GM12878 (cell line): Measurements from ENCODE around the gene VPS52. TPM values are rescaled to one million over a fixed set of nuclear protein-coding genes. Genes with fewer than 3 reads are reported as not detected.
A peak's percentile ranks its signal among the peaks of the same experiment; 100 is the strongest.

Source experiments
- ATF2 ChIP-seq: IDR thresholded peaks from 2 replicates; pipeline ENCODE4 v1.6.1; 2012; ENCODE audit warnings: low read length, inconsistent platforms
- BCL11A ChIP-seq: IDR thresholded peaks from 2 replicates; pipeline ENCODE4 v1.6.1; 2011; ENCODE audit warnings: low read depth, low read length
- CBX3 ChIP-seq: fragments of 200-600 bp; sonication (generic); IDR thresholded peaks from 2 replicates; pipeline ENCODE4 v1.6.1; 2016; ENCODE audit warnings: low read depth, borderline replicate concordance
- CHD1 ChIP-seq: IDR thresholded peaks from 2 replicates; pipeline ENCODE4 v1.6.1; 2012; ENCODE audit warnings: low read depth, low read length, improper control_type of control experiment
- CTCF ChIP-seq, 3 experiments: IDR thresholded peaks in 2 of 3; conservative IDR thresholded peaks in 1 of 3; 2 replicates each; pipeline ENCODE4 v1.5.1; 2011; ENCODE audit warnings: low read depth in 3 of 3, low read length in 3 of 3, mild to moderate bottlenecking in 3 of 3, control low read depth in 2 of 3, moderate library complexity in 2 of 3, inconsistent platforms in 1 of 3, mixed read lengths in 1 of 3; ENCODE audit not compliant: control insufficient read depth in 2 of 3, insufficient read depth in 1 of 3; ENCODE audit errors: extremely low read depth in 1 of 3
- DPF2 ChIP-seq: fragments of 450-650 bp; IDR thresholded peaks from 2 replicates; pipeline ENCODE4 v1.6.1; 2017; ENCODE audit warnings: mild to moderate bottlenecking
- FOXK2 ChIP-seq: fragments of 450-650 bp; IDR thresholded peaks from 2 replicates; pipeline ENCODE4 v1.6.1; 2017; ENCODE audit warnings: mild to moderate bottlenecking, moderate library complexity
- HCFC1 ChIP-seq: fragments of 150-350 bp; IDR thresholded peaks from 2 replicates; pipeline ENCODE4 v1.6.1; 2014; ENCODE audit warnings: low read length
- HDGF ChIP-seq: fragments of 450-650 bp; IDR thresholded peaks from 2 replicates; pipeline ENCODE4 v1.6.1; 2016; ENCODE audit warnings: antibody characterized with exemption
- IKZF2 ChIP-seq, 2 experiments: fragments of 450-650 bp; IDR thresholded peaks; 2 replicates each; pipeline ENCODE4 v1.6.1; 2017; ENCODE audit warnings: mild to moderate bottlenecking in 2 of 2, moderate library complexity in 2 of 2
- MAX ChIP-seq: IDR thresholded peaks from 2 replicates; pipeline ENCODE4 v1.6.1; 2012; ENCODE audit warnings: low read depth, low read length, improper control_type of control experiment
- MEF2A ChIP-seq: IDR thresholded peaks from 2 replicates; pipeline ENCODE4 v1.6.1; 2011; ENCODE audit warnings: low read depth, mild to moderate bottlenecking, low read length, moderate library complexity; ENCODE audit not compliant: insufficient read depth
- NFYB ChIP-seq: IDR thresholded peaks from 2 replicates; pipeline ENCODE4 v1.6.1; 2011; ENCODE audit warnings: low read depth, mild to moderate bottlenecking, low read length, improper control_type of control experiment, moderate library complexity; ENCODE audit not compliant: insufficient read depth
- NKRF ChIP-seq: fragments of 450-650 bp; conservative IDR thresholded peaks from 2 replicates; pipeline ENCODE4 v1.6.1; 2017; ENCODE audit warnings: mild to moderate bottlenecking, moderate library complexity
- NR2C1 ChIP-seq: fragments of 450-650 bp; IDR thresholded peaks from 2 replicates; pipeline ENCODE4 v1.6.1; 2017; ENCODE audit warnings: antibody characterized with exemption, mild to moderate bottlenecking, moderate library complexity
- NRF1 ChIP-seq: conservative IDR thresholded peaks from 2 replicates; pipeline ENCODE4 v1.6.1; 2011; ENCODE audit warnings: mild to moderate bottlenecking, low read depth, low read length, improper control_type of control experiment
- PAX5 ChIP-seq: IDR thresholded peaks from 2 replicates; pipeline ENCODE4 v1.6.1; 2011; ENCODE audit warnings: low read depth, low read length, borderline replicate concordance
- SMC3 ChIP-seq: IDR thresholded peaks from 2 replicates; pipeline ENCODE4 v1.6.1; 2011; ENCODE audit warnings: low read length, improper control_type of control experiment, borderline replicate concordance
- SP1 ChIP-seq: IDR thresholded peaks from one replicate; pipeline ENCODE4 v1.6.1; 2011; ENCODE audit warnings: low read depth, low read length
- SREBF2 ChIP-seq: IDR thresholded peaks from 2 replicates; pipeline ENCODE4 v1.6.1; 2012; ENCODE audit warnings: mild to moderate bottlenecking, low read length
- SRF ChIP-seq, 2 experiments: IDR thresholded peaks; 2 replicates each; pipeline ENCODE4 v1.6.1; 2011; ENCODE audit warnings: low read depth in 2 of 2, low read length in 2 of 2, mild to moderate bottlenecking in 1 of 2, moderate library complexity in 1 of 2
- SUPT20H ChIP-seq: IDR thresholded peaks from 2 replicates; pipeline ENCODE4 v1.6.1; 2011; ENCODE audit warnings: low read depth, mild to moderate bottlenecking, low read length, moderate library complexity, borderline replicate concordance; ENCODE audit not compliant: control insufficient read depth
- YBX1 ChIP-seq: fragments of 450-650 bp; IDR thresholded peaks from 2 replicates; pipeline ENCODE4 v1.6.1; 2016; ENCODE audit warnings: antibody characterized with exemption
- ZNF217 ChIP-seq: fragments of 450-650 bp; IDR thresholded peaks from 2 replicates; pipeline ENCODE4 v1.6.1; 2017; ENCODE audit warnings: antibody characterized with exemption, mild to moderate bottlenecking
- ZNF24 ChIP-seq: fragments of 450-650 bp; IDR thresholded peaks from 2 replicates; pipeline ENCODE4 v1.6.1; 2017; ENCODE audit warnings: antibody characterized with exemption, mild to moderate bottlenecking
- ZNF384 ChIP-seq: IDR thresholded peaks from 2 replicates; pipeline ENCODE4 v1.6.1; 2012; ENCODE audit warnings: low read depth, mild to moderate bottlenecking, low read length, improper control_type of control experiment, borderline replicate concordance
- ZZZ3 ChIP-seq: IDR thresholded peaks from 2 replicates; pipeline ENCODE4 v1.6.1; 2011; ENCODE audit warnings: low read depth; ENCODE audit not compliant: control insufficient read depth, insufficient read length
- polyA plus RNA-seq, 11 experiments: library from polyadenylated mRNA; depleted of rRNA in 4 of 11; unstranded in 6 of 11; stranded (reverse) in 5 of 11; fragments of >200 nt; fragmentation: Nextera tagmentation in 4 of 11; fragmentation: Illumina TruSeq in 1 of 11; extraction: Ambion mirVana in 4 of 11; extraction: Trizol in 1 of 11; gene quantifications; 1 replicate in 1 of 11; 2 replicates in 10 of 11; pipeline versions ENCODE4 v1.2.1 to v1.2.3, GENCODE V29; 2011 to 2016; ENCODE audit warnings: inconsistent platforms in 2 of 11, missing spikeins in 2 of 11, low read depth in 1 of 11
- total RNA-seq, 4 experiments: library from RNA; depleted of rRNA in 3 of 4; stranded (reverse); fragments of >200 nt in 3 of 4; fragmentation: Illumina TruSeq in 1 of 4; extraction: Trizol in 1 of 4; gene quantifications; 2 replicates each; pipeline versions ENCODE4 v1.2.1 to v1.2.3, GENCODE V29; 2013 to 2021

The VPS52 gene
- total and polyA plus RNA-seq, 10 of the 15 experiments (the other 5 are each of a cell fraction or from before 2014, with no cell fraction given) = 11.3 to 52.7 (median 36.7) TPM

DNA sequence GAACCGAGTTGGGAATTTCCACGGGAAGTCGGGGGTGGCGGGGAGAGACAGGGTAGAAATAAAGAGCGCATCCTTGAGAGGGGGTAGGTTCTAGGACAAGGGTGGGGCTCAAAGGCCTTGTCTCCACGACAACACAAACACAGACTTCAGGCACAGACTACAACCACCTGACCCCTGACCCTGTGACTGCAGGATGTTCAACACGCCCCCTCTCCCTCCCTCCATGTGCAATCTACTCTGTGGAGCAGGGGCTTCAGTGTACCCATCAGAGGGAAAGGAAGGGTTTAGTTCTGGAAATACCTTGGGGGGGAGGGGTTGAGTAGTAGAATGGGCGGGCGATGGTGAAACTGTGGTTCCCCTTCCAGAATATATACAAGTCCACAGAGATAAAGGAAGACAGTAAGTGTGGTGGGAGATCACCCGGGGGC lies 42.9 kb upstream of the VPS52 start (continued):
- TF ChIP-seq CHD1 (no peak), DPF2 (no peak; the same call in 1 of the 2 replicates), SREBF2 (no peak), ATF2 (no peak), NKRF (peak; percentile 59; the same call in 1 of the 2 replicates), HDGF (no peak), NRF1 (no peak), SUPT20H (no peak), CBX3 (no peak), BCL11A (no peak), ZNF217 (no peak), HCFC1 (no peak), ZNF384 (no peak), IKZF2 (IDR thresholded peaks at IDR 0.05) (peak; percentile 11 to 52; a peak in 1 of 4 replicates), ZNF24 (no peak), PAX5 (no peak), ZZZ3 (no peak), NR2C1 (peak; percentile 85), FOXK2 (no peak), MEF2A (0 out of 2 replicates have a peak, but pooled peaks have one; percentile 16), SP1 (peak; percentile 36), SRF (IDR thresholded peaks at IDR 0.05; ENCODE audit: low read depth in 2 of 2, low read length in 2 of 2) (no peak), YBX1 (no peak), MAX (peak; percentile 30; the same call in 1 of the 2 replicates), CTCF (IDR thresholded peaks at IDR 0.05 in 2 of 3, conservative IDR thresholded peaks at IDR 0.05 in 1 of 3; ENCODE audit: control insufficient read depth in 2 of 3, extremely low read depth in 1 of 3, insufficient read depth in 1 of 3, low read depth in 3 of 3, low read length in 3 of 3) (no peak), NFYB (no peak), SMC3 (no peak)
